Stimulated activated CD4-positive, alpha-beta T cell treated with anti-CD3 and anti-CD28 coated beads, TNF-alpha, amount 100 ng/mL, for 48 hours (primary cell): Measurements from ENCODE around the gene TCF15.
"Not testable (repeated sequence)": the region's sequence is repeated elsewhere in the genome, so short reads cannot be mapped to it uniquely, and the experiment has no call there.

Source experiments
- DNase-seq, 3 donors: peaks; one replicate each; pipeline ENCODE4 v3.0.0-alpha.2; 2020; ENCODE audit warnings: low read depth in 3 of 3

TCF15 gene

GRCh38 chr20:578940-579690 lies 31.0 kb downstream of the TCF15 start:
- DNase-seq: not testable (repeated sequence)

GRCh38 chr20:577167-577791 lies 32.8 kb downstream of the TCF15 start:
- no peak for DNase-seq

- no peak for DNase-seq
Observed at GRCh38 chr20:576156-576555, 34.0 kb downstream of the TCF15 start.

- DNase-seq: no peak
Observed at GRCh38 chr20:575230-575629, 34.9 kb downstream of the TCF15 start.

- DNase-seq: no peak
Observed at GRCh38 chr20:574297-574942, 35.7 kb downstream of the TCF15 start.

- DNase-seq: no peak
Observed at GRCh38 chr20:573414-574296, 36.5 kb downstream of the TCF15 start.

GRCh38 chr20:572727-573126 lies 37.4 kb downstream of the TCF15 start:
- no peak for DNase-seq

GRCh38 chr20:571754-572441 lies 38.2 kb downstream of the TCF15 start:
- no peak for DNase-seq

GRCh38 chr20:568673-569415 lies 41.3 kb downstream of the TCF15 start:
- DNase-seq: no peak

- DNase-seq: no peak
Observed at GRCh38 chr20:568097-568652, 41.9 kb downstream of the TCF15 start.

- no peak for DNase-seq
Observed at GRCh38 chr20:564192-564591, 45.9 kb downstream of the TCF15 start.

- DNase-seq: no peak
Observed at GRCh38 chr20:563187-563586, 46.9 kb downstream of the TCF15 start.

- no peak for DNase-seq
Observed at GRCh38 chr20:562232-562897, 47.7 kb downstream of the TCF15 start.

GRCh38 chr20:561437-562231 lies 48.5 kb downstream of the TCF15 start:
- DNase-seq: peak; percentile 24 to 32 (median 27)

GRCh38 chr20:560680-561079 lies 49.4 kb downstream of the TCF15 start:
- DNase-seq: no peak

GRCh38 chr20:558117-558516 lies 52.0 kb downstream of the TCF15 start:
- no peak for DNase-seq

GRCh38 chr20:556984-557383 lies 53.1 kb downstream of the TCF15 start:
- DNase-seq: no peak

GRCh38 chr20:555976-556385 lies 54.1 kb downstream of the TCF15 start:
- DNase-seq: no peak
